MM.1S (cell line): ENCODE measurements around the gene GAPDHS.

Experiments
- DNase-seq: peaks from one replicate; pipeline ENCODE4 v3.0.0-alpha.2; 2015
- H2AFZ ChIP-seq: fragments of 300-600 bp; sonication (generic); 2 replicates; pipeline ENCODE4 v1.6.0; 2016; ENCODE audit warnings: antibody characterized with exemption, low read length
- H3F3A ChIP-seq: fragments of 300-600 bp; sonication (generic); 2 replicates; pipeline ENCODE4 v1.6.1; 2016; ENCODE audit warnings: mild to moderate bottlenecking, antibody characterized with exemption, low read length, moderate library complexity, mixed read lengths; ENCODE audit not compliant: insufficient read depth
- H3K27ac ChIP-seq: fragments of 300-600 bp; sonication (generic); 2 replicates; pipeline ENCODE4 v1.5.1; 2016; ENCODE audit warnings: mild to moderate bottlenecking, low read length
- H3K27me3 ChIP-seq: fragments of 300-600 bp; sonication (generic); replicated peaks from 2 replicates; pipeline ENCODE4 v1.6.0; 2016; ENCODE audit warnings: low read length; ENCODE audit not compliant: insufficient read depth
- H3K36me3 ChIP-seq: fragments of 300-600 bp; sonication (generic); replicated peaks from 2 replicates; pipeline ENCODE4 v1.6.1; 2016; ENCODE audit warnings: mild to moderate bottlenecking, low read length, mixed read lengths; ENCODE audit not compliant: insufficient read depth
- H3K4me1 ChIP-seq: fragments of 300-600 bp; sonication (generic); 2 replicates; pipeline ENCODE4 v1.6.1; 2016; ENCODE audit warnings: low read length, mixed read lengths
- H3K4me2 ChIP-seq: fragments of 300-600 bp; sonication (generic); 2 replicates; pipeline ENCODE4 v1.6.0; 2016; ENCODE audit warnings: low read depth, low read length
- H3K4me3 ChIP-seq: fragments of 300-600 bp; sonication (generic); 2 replicates; pipeline ENCODE4 v1.5.1; 2016; ENCODE audit warnings: low read length, mixed read lengths
- H3K79me2 ChIP-seq: fragments of 300-600 bp; sonication (generic); 2 replicates; pipeline ENCODE4 v1.6.1; 2016; ENCODE audit warnings: mixed run types, low read length, mixed read lengths
- H3K9ac ChIP-seq: fragments of 300-600 bp; sonication (generic); 2 replicates; pipeline ENCODE4 v1.6.1; 2016; ENCODE audit warnings: low read length, mixed read lengths
- H3K9me2 ChIP-seq: fragments of 300-600 bp; sonication (generic); replicated peaks from 2 replicates; pipeline ENCODE4 v1.6.1; 2016; ENCODE audit warnings: mild to moderate bottlenecking, low read length, mixed read lengths; ENCODE audit not compliant: insufficient read depth
- H3K9me3 ChIP-seq: fragments of 300-600 bp; sonication (generic); replicated peaks from 2 replicates; pipeline ENCODE4 v1.6.1; 2016; ENCODE audit warnings: mild to moderate bottlenecking, low read length, mixed read lengths; ENCODE audit not compliant: insufficient read depth
- H4K20me1 ChIP-seq: fragments of 300-600 bp; sonication (generic); 2 replicates; pipeline ENCODE4 v1.6.1; 2016; ENCODE audit warnings: mild to moderate bottlenecking, low read length, moderate library complexity, mixed read lengths; ENCODE audit not compliant: insufficient read depth
- CTCF ChIP-seq: fragments of 300-600 bp; sonication (generic); IDR thresholded peaks from 2 replicates; pipeline ENCODE4 v1.5.1; 2016; ENCODE audit warnings: antibody characterized with exemption, low read length, mixed read lengths
- EZH2 ChIP-seq: fragments of 300-600 bp; sonication (generic); optimal IDR thresholded peaks from 2 replicates; pipeline ENCODE3; 2017; ENCODE audit warnings: low read depth, mild to moderate bottlenecking, antibody characterized with exemption, low read length, mixed read lengths
- EZH2phosphoT487 ChIP-seq: fragments of 300-600 bp; sonication (generic); IDR thresholded peaks from 2 replicates; pipeline ENCODE4 v1.6.1; 2018; ENCODE audit warnings: antibody characterized with exemption, low read length

The GAPDHS gene

GRCh38 chr19:35531291-35531690 is 2.0 kb upstream of the GAPDHS start:
- Histone ChIP-seq H3K4me3 (no peak overlapping the region), H3K4me1 (no peaks in the 10 kb centered on the region), H3F3A (no peaks in the 10 kb centered on the region), H2AFZ (no peak overlapping the region), H3K9me2 (no peaks in the 10 kb centered on the region), H3K27ac (no peak overlapping the region), H3K4me2 (no peak overlapping the region), H3K27me3 (peaks cover 91% of the 10 kb centered on the region), H3K9me3 (no peaks in the 10 kb centered on the region), H4K20me1 (no peaks in the 10 kb centered on the region), H3K36me3 (no peaks in the 10 kb centered on the region), H3K79me2 (no peaks in the 10 kb centered on the region), H3K9ac (no peak overlapping the region)
- TF ChIP-seq EZH2, result no peak
- no peak for TF ChIP-seq EZH2phosphoT487
- no peak for DNase-seq

- no peak overlapping the region for H3K4me2 ChIP-seq
- H3K79me2 ChIP-seq, result no peaks in the 10 kb centered on the region
- no peaks in the 10 kb centered on the region for H3K9me2 ChIP-seq
- H3K9ac ChIP-seq, result no peak overlapping the region
- H3K27me3 ChIP-seq, result peaks cover 83% of the 10 kb centered on the region
- no peak for DNase-seq
- no peak overlapping the region for H3K4me3 ChIP-seq
- no peaks in the 10 kb centered on the region for H3K36me3 ChIP-seq
- TF ChIP-seq EZH2 (no peak), EZH2phosphoT487 (no peak), CTCF (no peak)
- H3F3A ChIP-seq, result no peaks in the 10 kb centered on the region
- H3K27ac ChIP-seq, result no peak overlapping the region
- H3K9me3 ChIP-seq, result no peaks in the 10 kb centered on the region
- no peak overlapping the region for H2AFZ ChIP-seq
- H3K4me1 ChIP-seq, result no peaks in the 10 kb centered on the region
- no peaks in the 10 kb centered on the region for H4K20me1 ChIP-seq
Measured at GRCh38 chr19:35533822-35534392, 651 bp downstream of the GAPDHS start.

- no peak overlapping the region for H3K9ac ChIP-seq
- H3K4me2 ChIP-seq, result no peak overlapping the region
- H3K9me3 ChIP-seq, result no peaks in the 10 kb centered on the region
- H3K4me3 ChIP-seq, result no peak overlapping the region
- H3K27me3 ChIP-seq, result peaks cover 72% of the 10 kb centered on the region
- no peak for DNase-seq
- no peak overlapping the region for H3K27ac ChIP-seq
- no peak overlapping the region for H2AFZ ChIP-seq
- H3F3A ChIP-seq, result no peaks in the 10 kb centered on the region
- no peaks in the 10 kb centered on the region for H3K79me2 ChIP-seq
- no peak for TF ChIP-seq EZH2phosphoT487
- no peak for TF ChIP-seq EZH2
- TF ChIP-seq CTCF, result no peak
- no peaks in the 10 kb centered on the region for H4K20me1 ChIP-seq
- no peaks in the 10 kb centered on the region for H3K9me2 ChIP-seq
- no peaks in the 10 kb centered on the region for H3K36me3 ChIP-seq
- no peaks in the 10 kb centered on the region for H3K4me1 ChIP-seq
Measured at GRCh38 chr19:35534803-35535480, 1.7 kb downstream of the GAPDHS start.

GRCh38 chr19:35539314-35539713 is 6.1 kb downstream of the GAPDHS start:
- Histone ChIP-seq H3K79me2 (peaks cover 6% of the 10 kb centered on the region; the same call in 1 of the 2 replicates), H3K27ac (no peak overlapping the region), H3F3A (no peaks in the 10 kb centered on the region), H3K4me1 (peaks cover 1% of the 10 kb centered on the region; the same call in 1 of the 2 replicates), H3K9ac (no peak overlapping the region), H4K20me1 (no peaks in the 10 kb centered on the region), H3K9me2 (no peaks in the 10 kb centered on the region), H3K36me3 (no peaks in the 10 kb centered on the region), H3K4me2 (no peak overlapping the region), H3K9me3 (no peaks in the 10 kb centered on the region), H3K27me3 (peaks cover 29% of the 10 kb centered on the region), H2AFZ (no peak overlapping the region), H3K4me3 (no peak overlapping the region)
- TF ChIP-seq EZH2phosphoT487, result no peak
- no peak for TF ChIP-seq CTCF
- TF ChIP-seq EZH2, result no peak
- no peak for DNase-seq
